Activated CD4-positive, alpha-beta T cell treated with anti-CD3 and anti-CD28 coated beads, Interleukin-10, Interleukin-2, amounts not matched to agents 100 ng/mL and 50 ng/mL, durations not matched to agents 16 hours and 8 hours (primary cell): ENCODE measurements around the gene SNX32.

Experiments used
- DNase-seq: peaks from one replicate; pipeline ENCODE4 v3.0.0-alpha.2; 2020

The SNX32 gene

DNA sequence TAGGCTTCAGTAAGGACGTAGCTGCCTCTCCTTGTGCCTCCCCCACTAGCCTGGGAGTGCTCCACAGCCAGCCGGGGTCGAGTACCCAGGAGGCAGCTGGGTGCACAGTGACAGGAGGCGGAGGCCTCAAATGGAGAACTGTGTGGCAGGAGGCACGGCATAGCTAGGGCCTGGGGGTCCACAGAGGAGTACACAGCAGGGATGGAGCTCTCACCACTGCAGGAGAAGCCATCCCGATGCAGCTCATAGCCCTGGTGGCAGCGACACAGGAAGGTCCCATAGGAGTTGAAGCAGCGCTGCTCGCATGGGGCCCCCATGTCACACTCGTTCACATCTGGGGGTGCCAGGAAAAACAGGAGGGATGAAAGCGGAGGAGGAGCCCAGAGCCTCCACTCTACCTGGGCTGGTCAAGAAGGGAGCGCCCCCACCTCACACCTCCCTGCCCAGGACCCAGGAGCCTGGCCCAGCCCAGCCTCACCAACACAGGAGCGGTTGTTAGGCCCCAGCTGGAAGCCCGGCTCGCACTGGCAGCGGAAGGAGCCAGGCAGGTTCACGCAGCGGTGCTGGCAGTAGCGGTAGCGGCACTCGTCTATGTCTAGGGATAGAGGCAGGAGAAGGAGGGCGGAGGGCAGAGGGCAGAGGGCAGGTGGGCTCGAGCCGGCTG, 36.0 kb downstream of the SNX32 start:
- DNase-seq: no peak

DNA sequence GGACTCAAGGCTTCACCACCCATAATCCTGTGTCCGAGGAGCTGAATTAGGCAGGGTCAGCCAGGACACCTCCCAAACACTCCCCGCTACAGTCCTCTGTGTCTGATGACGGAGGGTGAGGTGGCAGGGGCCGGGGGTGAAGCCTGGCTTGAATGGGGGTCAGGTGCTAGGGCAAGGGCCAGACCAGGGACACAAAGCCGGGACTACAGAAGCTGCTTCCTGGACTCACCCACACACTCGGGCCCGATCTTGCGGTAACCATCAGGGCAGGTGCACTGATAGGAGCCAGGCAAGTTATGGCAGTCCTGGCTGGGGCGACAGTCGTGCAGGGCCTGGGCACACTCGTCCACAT, 36.5 kb downstream of the SNX32 start:
- DNase-seq: no peak

DNA sequence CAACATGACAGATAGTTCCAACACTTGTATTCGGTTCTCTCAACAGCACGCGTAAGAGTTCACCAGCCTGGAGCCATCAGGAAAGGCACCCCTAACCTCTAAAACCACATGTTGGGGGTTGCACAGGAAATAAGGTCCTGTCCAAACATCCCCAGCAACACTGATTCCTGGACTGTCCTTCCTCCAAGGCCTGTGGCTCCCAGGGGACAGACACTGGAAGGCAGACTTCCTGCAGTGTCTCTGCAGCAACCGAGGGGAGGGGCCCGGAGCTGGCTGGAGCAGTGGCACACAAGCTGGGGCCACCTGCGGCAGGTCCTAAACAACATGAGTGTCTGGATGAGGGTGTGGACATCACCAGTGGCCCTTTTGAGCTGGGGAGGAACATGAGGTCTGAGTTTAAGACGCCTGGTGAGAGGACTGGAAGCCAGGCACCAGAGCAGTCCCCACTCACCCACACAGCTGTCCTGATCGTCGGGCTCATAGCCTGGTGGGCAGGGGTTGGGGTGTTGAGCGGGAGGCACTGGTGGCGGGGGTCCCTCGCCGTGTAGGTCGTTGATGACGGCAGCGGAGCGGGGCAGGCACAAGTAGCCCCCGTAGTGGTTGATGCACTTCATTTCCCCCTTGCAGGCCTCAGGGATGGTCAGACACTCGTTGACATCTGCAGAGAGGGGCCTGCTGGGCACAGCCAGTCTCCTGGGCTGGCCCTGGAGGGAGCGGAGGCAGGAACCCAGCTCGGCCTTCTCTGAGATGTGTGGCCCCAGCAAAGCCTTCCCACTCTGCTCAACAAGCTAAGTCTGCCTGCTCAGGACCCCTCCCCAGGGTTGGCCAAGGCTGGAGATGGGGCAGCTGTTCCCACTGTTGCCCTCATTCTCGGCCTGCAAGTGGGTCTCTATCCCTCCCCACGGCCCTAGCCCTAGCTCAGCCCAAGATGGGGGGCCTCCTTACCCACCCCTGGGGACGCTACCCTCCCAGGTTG, 37.2 kb downstream of the SNX32 start:
- no peak for DNase-seq

DNA sequence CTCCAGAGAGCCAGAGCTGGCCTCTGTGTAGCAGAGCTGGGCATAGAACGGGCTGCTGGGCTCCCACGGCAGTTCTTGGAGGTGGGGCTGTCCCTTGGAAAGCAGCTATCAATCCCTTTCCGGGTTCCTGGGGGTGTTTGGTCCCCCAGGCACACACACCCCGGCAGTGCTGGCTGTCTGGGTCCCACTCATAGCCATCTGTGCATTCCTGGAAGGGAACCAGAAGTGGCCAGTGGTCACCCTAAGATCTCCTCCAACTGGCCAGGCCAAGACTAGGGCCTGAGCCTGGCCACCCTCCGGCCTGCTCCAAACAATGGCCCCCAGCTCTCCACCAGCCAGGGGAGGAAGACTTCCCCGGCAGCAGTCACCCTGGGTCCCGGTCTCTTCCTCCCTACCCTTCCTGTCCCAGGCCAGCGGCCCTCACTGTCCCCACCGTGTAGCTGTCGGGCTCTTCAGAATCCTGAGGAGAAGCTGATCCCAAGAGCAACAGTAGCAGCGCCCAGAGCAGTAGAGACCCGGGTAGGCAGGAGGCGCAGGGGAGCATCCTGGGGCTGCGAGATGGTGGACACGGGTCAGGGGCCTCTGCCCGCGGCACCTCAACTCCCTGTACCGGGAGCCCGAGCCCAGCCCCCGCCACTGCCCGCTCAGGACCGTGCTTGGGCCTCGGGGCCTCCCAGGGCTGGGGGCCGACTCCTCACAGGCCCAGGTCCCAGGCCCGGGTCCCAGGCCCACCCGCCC, 38.2 kb downstream of the SNX32 start:
- DNase-seq: no peak

DNA sequence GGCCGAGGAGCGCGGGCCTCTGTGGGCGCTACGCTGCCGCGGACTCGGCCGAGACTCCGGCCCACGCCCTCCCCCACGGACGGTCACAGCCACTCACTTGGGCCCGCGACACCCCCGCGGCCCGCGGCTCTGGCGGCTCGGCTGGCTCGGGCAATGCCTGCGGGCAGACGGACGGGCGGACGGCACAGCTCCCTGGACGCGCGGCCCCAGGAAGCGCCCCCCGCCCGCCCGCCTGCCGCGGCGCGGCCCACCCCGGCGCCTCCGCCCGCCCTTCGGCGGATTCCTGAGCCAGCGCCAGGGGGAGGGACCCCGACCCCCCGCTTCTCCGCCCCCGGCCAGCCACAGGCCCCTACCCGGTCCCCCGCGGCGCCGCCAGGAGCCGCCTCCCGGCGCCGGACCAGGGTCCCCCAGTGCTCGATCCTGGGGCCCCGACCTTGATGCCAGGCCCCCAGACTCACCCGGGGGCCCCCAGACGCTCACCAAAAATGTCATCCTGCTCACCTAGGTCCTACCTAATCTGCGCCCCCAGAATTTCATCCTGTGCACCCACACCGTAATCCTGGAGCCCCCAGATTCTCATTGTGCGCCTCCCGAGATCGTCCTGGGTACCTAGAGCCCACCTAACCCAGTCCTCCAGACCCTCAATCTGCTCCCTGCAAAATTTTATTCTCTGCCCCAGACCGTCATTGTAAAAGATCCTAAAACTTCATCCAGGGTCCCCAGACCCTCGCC, 39.0 kb downstream of the SNX32 start, which contains the start of gene EFEMP2:
TSS of gene EFEMP2 (minus strand) at position 215 of the 732 bp plus-strand sequence. CDS start 446 bp downstream, outside the sequence.
- DNase-seq: no peak

DNA sequence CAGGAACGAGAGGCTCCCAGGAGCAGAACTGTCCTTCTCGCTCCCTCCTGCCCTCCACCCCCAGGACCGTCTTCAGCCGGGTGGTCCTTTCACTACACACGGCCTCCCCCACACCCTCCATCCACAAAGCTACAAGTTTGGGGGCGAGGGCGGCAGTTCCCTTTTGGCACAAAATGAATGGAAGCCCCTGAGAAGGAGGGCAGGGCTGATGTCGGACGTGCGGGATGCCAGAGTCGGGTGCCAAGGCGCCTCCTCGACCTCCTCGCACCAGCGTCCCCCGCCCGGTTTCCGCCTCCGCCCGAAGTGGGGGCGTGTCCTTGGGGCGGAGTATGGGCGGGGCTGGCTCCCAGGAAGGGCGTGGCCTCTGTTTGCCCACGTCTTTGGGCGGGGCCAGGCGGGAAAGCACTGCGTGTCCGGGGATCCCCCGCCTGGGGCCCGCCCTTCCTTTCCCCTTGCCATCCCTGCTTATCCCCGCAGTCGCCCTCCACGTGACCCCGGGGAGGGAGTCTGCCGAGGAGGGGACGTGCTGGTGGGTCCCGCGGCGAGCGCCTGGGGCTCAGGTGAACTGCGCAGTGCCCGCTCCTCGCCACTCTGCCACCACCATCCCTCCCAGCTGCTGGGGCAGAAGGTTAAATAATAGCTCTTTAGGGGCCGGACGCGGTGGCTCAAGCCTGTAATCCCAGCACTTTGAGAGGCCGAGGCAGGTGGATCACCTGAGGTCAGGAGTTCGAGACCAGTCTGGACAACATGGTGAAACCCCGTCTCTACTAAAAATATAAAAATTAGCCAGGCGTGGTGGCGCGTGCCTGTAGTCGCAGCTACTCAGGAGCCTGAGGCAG, 39.8 kb downstream of the SNX32 start:
- peak; percentile 97 for DNase-seq

DNA sequence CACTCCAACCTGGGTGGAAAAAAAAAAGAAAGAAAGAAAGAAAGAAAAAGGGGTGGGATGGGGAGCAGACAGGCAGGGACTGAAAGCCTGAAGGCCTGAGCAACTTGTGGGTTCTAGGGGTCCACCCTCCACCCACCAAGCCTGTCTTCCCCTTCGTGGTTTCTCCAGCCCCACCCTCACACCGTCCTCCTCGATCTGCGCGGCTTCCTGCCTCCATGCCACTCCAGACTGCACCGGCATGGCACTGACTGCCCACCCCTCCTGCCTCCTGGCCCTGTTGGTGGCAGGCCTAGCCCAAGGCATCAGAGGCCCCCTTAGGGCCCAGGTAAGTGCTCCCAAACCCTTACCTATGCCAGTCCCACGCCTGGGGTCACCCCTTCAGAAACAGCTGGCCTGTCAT, 45.9 kb downstream of the SNX32 start, which contains the start of gene CTSW:
TSS of gene CTSW (plus strand) at position 221 of the 400 bp plus-strand sequence. CDS start at position 239, 18 bp downstream.
- peak; percentile 48 for DNase-seq

DNA sequence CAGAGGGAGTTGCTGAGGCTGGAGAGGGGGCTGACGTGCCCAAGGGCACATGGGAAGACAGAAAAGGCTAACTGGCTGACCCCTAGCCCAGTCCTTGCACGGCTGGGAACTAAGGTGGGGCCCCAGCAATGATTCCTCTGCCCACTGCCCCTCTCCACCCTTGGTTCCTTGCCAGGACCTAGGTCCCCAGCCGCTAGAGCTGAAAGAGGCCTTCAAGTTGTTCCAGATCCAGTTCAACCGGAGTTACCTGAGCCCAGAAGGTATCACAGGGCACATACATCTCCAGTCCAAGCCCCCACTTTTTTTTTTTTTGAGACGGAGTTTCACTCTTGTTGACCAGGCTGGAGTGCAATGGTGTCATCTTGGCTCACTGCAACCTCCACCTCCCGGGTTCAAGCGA, 46.3 kb downstream of the SNX32 start:
- DNase-seq: no peak

DNA sequence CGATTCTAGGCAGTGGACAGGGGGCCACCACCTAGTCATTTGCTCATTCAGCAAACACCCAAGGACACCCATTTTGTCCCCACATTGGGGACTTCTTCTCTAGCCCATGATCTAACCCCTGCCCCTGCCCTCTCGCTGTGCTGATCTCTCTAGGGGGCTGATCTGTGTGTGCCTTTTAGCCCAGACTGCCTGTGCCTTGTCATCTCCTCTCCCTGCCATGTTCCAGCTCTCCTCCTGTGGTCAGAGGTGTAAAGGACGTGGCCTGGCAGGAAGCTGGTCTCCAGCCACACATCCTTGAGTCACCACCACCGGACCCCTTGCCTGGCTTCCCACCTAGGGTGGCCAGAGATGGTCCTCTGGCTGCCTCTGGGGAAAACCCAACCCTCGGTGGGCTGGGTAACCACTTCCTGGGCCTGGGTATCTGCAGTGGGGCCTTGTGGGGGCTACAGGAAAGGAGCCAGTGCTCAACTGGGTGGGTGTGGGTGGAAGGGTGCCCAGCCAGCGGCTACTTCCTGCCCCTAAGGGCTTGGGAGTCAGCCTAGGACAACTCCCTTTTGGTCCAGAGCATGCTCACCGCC, 47.2 kb downstream of the SNX32 start:
- peak; percentile 58 for DNase-seq

DNA sequence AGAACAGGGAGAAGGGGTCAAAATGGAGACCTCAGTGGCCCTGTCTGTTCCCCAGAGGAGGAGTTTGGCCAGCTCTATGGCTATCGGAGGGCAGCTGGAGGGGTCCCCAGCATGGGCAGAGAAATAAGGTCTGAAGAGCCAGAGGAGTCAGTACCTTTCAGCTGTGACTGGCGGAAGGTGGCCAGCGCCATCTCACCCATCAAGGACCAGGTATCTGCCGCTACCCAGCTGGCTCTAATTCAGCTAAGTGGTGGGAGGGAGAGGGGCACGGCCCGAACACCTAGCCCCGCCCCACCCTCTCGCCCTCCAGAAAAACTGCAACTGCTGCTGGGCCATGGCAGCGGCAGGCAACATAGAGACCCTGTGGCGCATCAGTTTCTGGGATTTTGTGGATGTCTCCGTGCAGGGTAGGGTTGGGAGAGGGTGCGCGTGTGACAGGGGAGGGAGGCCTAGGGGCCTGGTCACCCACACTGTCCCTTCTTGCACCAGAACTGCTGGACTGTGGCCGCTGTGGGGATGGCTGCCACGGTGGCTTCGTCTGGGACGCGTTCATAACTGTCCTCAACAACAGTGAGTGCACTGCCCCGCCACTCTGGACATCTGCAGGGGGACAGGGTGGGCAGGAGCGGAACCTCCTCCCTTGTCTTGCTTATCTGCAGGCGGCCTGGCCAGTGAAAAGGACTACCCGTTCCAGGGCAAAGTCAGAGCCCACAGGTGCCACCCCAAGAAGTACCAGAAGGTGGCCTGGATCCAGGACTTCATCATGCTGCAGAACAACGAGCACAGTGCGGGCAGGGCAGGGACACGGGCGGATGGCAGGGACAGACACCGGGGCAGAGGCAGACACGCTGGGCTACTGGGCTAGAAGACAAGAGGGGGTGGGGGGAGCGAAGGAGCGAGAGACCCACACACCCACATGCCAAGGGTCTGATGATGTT, 48.6 kb downstream of the SNX32 start:
- DNase-seq: no peak

DNA sequence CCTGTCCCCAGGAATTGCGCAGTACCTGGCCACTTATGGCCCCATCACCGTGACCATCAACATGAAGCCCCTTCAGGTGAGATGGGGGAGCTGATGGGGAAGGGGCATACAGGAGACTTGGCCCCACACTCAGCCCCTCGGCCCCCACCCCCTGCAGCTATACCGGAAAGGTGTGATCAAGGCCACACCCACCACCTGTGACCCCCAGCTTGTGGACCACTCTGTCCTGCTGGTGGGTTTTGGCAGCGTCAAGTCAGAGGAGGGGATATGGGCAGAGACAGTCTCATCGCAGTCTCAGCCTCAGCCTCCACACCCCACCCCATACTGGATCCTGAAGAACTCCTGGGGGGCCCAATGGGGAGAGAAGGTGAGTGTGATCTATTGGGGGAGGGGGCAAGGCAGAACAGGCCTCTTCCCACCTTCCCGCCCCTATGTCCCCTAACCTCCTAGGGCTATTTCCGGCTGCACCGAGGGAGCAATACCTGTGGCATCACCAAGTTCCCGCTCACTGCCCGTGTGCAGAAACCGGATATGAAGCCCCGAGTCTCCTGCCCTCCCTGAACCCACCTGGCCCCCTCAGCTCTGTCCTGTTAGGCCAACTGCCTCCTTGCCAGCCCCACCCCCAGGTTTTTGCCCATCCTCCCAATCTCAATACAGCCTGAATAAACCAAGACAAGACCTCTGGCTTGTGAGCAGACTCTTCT, 49.4 kb downstream of the SNX32 start:
- no peak for DNase-seq

DNA sequence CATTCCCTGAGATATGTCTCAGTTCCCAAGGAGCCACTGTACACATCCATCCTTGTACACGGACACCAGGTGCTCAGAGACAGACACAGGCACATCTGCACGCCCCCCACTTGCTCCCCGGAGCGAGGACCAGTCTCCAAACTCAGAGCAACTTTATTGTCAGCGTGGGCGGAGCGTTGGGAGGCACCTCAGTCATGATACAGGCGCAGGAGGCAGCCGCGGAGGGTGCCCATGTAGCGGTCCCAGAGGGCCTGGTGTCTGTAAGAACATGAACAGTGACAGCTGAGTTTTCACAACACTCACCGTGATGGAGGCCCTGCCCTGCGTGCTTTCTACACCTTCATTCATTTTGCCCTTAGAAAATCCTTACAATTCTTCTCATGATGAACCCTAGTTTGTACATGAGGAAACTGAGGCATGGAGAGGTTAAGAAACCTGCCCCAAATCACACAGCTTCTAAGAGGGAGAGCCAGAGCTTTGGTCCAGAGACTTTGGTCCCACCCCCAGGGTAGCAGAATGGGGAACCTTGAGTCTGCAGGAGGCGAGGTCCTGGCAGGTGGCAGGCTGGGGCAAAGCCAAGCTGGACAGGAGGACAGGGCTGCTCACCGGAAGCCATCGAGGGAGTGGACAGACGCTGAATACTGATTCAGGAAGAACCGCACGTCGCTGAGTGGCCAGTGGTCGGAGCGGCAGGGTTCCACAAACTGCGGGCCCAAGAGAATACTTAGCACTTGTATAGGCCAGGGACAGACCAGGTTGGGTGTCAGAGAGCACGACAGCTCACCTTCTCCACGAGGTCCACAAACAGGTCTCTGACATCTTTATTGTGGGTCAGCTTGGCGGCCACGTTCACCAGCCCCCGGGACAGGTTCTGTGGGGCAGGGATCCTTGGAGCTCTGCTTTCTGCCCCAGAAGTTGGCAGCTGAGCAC, 50.3 kb downstream of the SNX32 start:
- no peak for DNase-seq

DNA sequence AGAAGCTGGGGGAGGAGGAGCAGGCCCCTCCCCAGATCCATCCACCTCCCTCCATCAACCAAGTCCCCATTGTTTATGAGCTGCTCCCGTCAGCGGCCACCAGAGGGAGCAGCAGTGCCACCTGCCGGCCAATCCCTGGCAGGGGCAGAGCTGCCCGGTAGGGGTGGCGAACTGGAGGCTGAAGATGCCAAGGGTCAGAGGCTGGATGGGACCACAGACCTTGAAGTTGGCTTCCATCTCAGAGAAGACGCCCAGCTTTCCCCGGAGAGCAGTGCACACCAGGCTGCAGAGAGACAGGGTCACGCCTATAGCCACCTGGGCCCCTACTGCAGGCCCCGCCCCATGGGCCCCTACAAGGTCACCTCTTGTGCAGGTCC, 50.9 kb downstream of the SNX32 start:
- DNase-seq: peak; percentile 89

DNA sequence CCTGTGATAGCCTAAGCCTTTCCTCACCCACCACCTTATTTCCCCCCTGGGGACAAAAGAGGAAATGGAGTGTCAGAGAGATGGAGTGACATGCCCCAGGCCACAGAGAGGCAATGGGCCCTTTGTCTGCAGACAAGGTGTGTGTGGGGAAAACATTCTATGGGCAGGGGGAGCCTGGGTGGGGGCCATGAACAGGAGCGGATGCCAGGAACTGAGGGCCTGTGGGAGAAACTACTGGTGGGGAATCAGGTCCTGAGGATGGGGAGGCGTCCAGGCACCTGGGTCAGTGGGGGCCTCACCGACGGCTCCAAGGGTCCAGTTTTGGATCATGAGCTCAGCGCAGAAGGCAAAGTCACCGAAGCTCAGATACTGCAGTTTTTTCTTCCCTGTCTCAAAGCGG, 51.5 kb downstream of the SNX32 start:
- no peak for DNase-seq

DNA sequence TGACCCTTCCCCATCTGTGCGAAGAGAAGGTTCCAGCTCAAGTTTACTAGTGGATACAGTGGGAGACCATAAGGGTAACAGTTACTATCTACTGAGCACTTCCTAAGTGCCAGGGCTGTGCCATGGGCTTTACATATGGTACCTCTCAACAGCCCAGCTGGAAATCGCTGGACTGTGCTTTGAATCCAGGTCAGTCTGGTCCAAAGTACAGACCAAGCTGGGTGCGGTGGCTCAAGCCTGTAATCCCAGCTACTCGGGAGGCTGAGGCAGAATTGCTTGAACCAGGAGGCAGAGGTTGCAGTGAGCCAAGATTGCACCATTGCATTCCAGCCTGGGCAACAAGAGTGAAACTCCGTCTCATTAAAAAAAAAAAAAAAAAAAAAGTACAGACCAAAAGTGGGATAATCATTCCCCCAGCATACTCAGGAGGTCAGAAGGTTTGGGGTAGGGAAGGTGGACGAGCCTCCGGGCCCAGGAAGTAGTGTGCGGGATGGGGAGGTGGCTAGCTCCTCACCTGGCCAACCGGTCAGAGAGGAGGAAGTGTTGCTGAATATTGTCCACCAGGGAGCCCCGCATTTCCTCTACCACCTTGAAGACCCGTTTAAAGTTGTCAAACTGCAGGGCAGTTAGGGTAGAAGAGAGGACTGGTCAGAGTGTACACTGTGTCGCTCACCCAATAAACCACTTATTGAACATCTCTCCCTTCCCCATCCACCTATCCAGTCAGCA, 52.2 kb downstream of the SNX32 start:
- no peak for DNase-seq

DNA sequence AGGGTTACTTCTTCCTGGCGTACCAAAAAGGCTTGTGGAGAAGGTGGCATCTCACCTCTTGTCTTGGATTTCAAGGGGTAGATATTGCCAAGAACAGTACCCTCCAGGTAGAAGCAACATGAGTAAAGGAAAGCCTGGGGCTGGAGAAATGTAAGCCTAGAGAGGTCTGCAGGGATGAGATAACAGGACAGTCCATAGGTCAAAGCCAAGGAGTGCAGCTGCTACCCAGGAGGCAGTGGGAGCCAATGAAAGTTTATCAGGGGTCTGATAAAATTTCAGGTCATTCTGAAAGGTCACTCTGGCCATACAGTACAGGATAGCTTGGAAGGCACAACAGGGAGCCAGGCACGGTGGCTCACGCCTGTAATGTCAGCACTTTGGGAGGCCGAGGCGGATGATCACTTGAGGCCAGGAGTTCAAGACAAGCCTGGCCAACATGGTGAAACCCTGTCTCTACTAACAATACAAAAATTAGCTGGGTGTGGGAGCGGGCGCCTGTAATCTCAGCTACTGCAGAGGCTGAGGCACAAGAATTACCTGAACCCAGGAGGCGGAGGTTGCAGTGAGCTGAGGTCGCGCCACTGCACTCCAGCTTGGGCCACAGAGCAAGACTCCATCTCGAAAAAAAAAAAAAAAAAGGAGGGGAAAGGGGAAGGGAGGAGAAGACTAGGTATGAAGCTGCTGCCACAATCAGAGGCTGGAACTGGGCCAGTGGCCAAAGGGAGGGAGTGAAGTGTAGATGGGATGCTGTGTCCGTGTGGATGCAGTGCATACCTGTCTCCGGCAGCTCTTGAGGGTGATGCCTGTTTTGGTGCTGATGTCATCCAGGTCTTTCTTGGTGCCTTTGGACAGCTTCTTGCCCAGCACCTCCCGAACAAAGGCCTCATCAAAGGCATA, 53.3 kb downstream of the SNX32 start:
- no peak for DNase-seq
